Vagina (tissue), 2 donors: Measurements from ENCODE around the gene METTL13. TPM values are rescaled to one million over a fixed set of nuclear protein-coding genes. Genes with fewer than 3 reads are reported as not detected.

Experiments
- DNase-seq, 2 donors: peaks; one replicate each; pipeline ENCODE4 v3.0.0-alpha.2; 2017; ENCODE audit errors: extremely low spot score in 2 of 2
- H3K27ac ChIP-seq: fragments of 200-600 bp; sonication (generic); one replicate; pipeline ENCODE4 v1.5.1; 2019
- H3K27me3 ChIP-seq: fragments of 200-600 bp; sonication (generic); one replicate; pipeline ENCODE4 v1.5.1; 2019
- H3K36me3 ChIP-seq, 2 donors: fragments of 200-600 bp; sonication (generic); one replicate each; pipeline ENCODE4 v1.5.1; 2017 to 2019
- H3K4me1 ChIP-seq: fragments of 200-600 bp; sonication (generic); one replicate; pipeline ENCODE4 v1.5.1; 2019
- H3K4me3 ChIP-seq, 2 donors: fragments of 200-600 bp; sonication (generic); 1 replicate in 1 of 2; 2 replicates in 1 of 2; pipeline ENCODE4 v1.5.1; 2016 to 2019
- H3K9me3 ChIP-seq: fragments of 200-600 bp; sonication (generic); one replicate; pipeline ENCODE4 v1.5.1; 2019
- POLR2A ChIP-seq, 2 donors: fragments of 450-650 bp; IDR thresholded peaks; one replicate each; pipeline ENCODE4 v1.6.1; 2017; ENCODE audit warnings: antibody characterized with exemption in 2 of 2, mild to moderate bottlenecking in 2 of 2, moderate library complexity in 2 of 2
- POLR2AphosphoS5 ChIP-seq, 2 donors: sonication (generic); formaldehyde crosslinking; IDR thresholded peaks; one replicate each; pipeline ENCODE4 v1.9.0; 2017; ENCODE audit warnings: antibody characterized with exemption in 2 of 2, mild to moderate bottlenecking in 2 of 2, low read depth in 1 of 2; ENCODE audit not compliant: insufficient read depth in 1 of 2
- intact Hi-C: fragments of 100-400 bp; cut with DNase I; formaldehyde crosslinking; loops from one replicate; pipeline ENCODE4 v1.15.1; 2023
- total RNA-seq: library from RNA; depleted of rRNA; stranded (reverse); fragments of >200 nt; gene quantifications from one replicate; pipeline ENCODE4 v1.2.3, GENCODE V29; 2016
- TF ChIP-seq, protein P1 (sequence below), 3 experiments: fragments of 450-650 bp in 2 of 3; fragments of 200-600 bp in 1 of 3; sonication (generic) in 1 of 3; IDR thresholded peaks; one replicate each; pipeline ENCODE4 v1.5.1; 2017 to 2019; ENCODE audit warnings: antibody characterized with exemption in 3 of 3, mild to moderate bottlenecking in 2 of 3, moderate library complexity in 2 of 3

Gene METTL13
- total RNA-seq, 1 donor from 2014 or later, result 15.5 TPM

DNA sequence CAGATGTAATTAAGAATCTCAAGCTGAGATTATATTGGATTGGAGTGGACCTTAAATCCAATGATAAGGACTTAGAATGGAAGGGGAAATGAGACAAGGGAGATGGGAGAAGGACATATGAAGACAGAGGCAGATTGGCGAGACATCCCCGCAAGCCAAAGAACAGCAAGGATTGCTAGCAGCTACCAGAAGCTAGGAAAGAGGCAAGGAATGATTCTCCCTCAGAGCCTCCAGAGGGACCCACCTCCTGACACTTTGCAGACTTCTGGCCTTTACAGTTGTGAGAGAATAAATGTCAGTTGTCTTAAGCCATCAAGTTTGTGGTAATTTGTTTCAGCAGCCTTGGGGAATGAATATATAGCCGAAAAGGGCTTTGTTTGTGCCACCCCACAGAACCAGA lies 20.7 kb downstream of the METTL13 start:
- intact Hi-C loops, result loop anchor here (5.0 kb wide), 1 partner anchor 185 kb away; no protein-coding TSS in a partner anchor
- no peak for DNase-seq
- Histone ChIP-seq H3K27ac (no peak overlapping the region), H3K27me3 (no peaks in the 10 kb centered on the region), H3K4me1 (peaks cover 10% of the 10 kb centered on the region), H3K36me3 (peaks cover 0 to 8% of the 10 kb centered on the region in 2 donors), H3K4me3 (no peak overlapping the region), H3K9me3 (no peaks in the 10 kb centered on the region)
- TF ChIP-seq POLR2AphosphoS5 (IDR thresholded peaks at IDR 0.05; ENCODE audit: insufficient read depth in 1 of 2, low read depth in 1 of 2), result no peak
- TF ChIP-seq POLR2A (IDR thresholded peaks at IDR 0.05), result no peak
- TF ChIP-seq, protein P1, sequence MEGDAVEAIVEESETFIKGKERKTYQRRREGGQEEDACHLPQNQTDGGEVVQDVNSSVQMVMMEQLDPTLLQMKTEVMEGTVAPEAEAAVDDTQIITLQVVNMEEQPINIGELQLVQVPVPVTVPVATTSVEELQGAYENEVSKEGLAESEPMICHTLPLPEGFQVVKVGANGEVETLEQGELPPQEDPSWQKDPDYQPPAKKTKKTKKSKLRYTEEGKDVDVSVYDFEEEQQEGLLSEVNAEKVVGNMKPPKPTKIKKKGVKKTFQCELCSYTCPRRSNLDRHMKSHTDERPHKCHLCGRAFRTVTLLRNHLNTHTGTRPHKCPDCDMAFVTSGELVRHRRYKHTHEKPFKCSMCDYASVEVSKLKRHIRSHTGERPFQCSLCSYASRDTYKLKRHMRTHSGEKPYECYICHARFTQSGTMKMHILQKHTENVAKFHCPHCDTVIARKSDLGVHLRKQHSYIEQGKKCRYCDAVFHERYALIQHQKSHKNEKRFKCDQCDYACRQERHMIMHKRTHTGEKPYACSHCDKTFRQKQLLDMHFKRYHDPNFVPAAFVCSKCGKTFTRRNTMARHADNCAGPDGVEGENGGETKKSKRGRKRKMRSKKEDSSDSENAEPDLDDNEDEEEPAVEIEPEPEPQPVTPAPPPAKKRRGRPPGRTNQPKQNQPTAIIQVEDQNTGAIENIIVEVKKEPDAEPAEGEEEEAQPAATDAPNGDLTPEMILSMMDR (IDR thresholded peaks at IDR 0.05), result no peak

DNA sequence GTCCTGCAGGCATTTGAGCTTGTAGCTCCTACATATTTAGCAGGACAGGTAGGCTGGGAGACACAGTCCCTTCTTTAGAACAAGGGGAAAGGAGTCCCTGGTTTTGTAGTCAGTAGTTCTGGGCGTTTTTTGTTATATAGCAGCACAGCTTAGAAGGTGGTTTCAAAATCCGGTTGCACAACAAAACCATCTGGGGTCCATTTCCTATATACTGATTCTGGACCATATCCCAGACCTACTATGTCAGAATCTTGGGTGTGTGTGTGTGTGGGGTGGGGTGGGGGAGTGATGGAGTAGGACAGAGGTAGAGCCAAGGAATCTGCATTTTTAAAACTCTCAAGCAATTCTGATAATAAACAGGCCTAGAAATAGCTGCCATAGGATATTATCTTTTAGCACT lies 21.6 kb downstream of the METTL13 start:
- intact Hi-C loops, result loop anchor here (5.0 kb wide), 1 partner anchor 184 kb away; no protein-coding TSS in a partner anchor
- Histone ChIP-seq H3K27me3 (no peaks in the 10 kb centered on the region), H3K27ac (no peak overlapping the region), H3K4me1 (peaks cover 10% of the 10 kb centered on the region), H3K36me3 (peaks cover 0 to 2% of the 10 kb centered on the region in 2 donors), H3K9me3 (no peaks in the 10 kb centered on the region), H3K4me3 (no peak overlapping the region)
- TF ChIP-seq, protein P1 (IDR thresholded peaks at IDR 0.05), result no peak
- TF ChIP-seq POLR2AphosphoS5 (IDR thresholded peaks at IDR 0.05; ENCODE audit: insufficient read depth in 1 of 2, low read depth in 1 of 2) (no peak), POLR2A (IDR thresholded peaks at IDR 0.05) (no peak)
- no peak for DNase-seq

GRCh38 chr1:171803461-171804022 lies 22.1 kb downstream of the METTL13 start:
- H3K9me3 ChIP-seq, result no peaks in the 10 kb centered on the region
- H3K4me1 ChIP-seq, result peaks cover 10% of the 10 kb centered on the region
- TF ChIP-seq, protein P1 (IDR thresholded peaks at IDR 0.05), result no peak
- TF ChIP-seq POLR2A (IDR thresholded peaks at IDR 0.05) (no peak), POLR2AphosphoS5 (IDR thresholded peaks at IDR 0.05; ENCODE audit: insufficient read depth in 1 of 2, low read depth in 1 of 2) (no peak)
- no peak for DNase-seq
- H3K4me3 ChIP-seq, result no peak overlapping the region
- H3K36me3 ChIP-seq, result no peaks in the 10 kb centered on the region
- intact Hi-C loops, result loop anchor here (5.0 kb wide), 1 partner anchor 184 kb away; no protein-coding TSS in a partner anchor
- no peaks in the 10 kb centered on the region for H3K27me3 ChIP-seq
- H3K27ac ChIP-seq, result no peak overlapping the region

GRCh38 chr1:171805395-171806115 lies 24.1 kb downstream of the METTL13 start:
- no peak for TF ChIP-seq POLR2AphosphoS5 (IDR thresholded peaks at IDR 0.05; ENCODE audit: insufficient read depth in 1 of 2, low read depth in 1 of 2)
- TF ChIP-seq, protein P1 (IDR thresholded peaks at IDR 0.05), result no peak
- no peak for TF ChIP-seq POLR2A (IDR thresholded peaks at IDR 0.05)
- DNase-seq, result no peak
- Histone ChIP-seq H3K4me3 (no peak overlapping the region), H3K9me3 (no peaks in the 10 kb centered on the region), H3K27me3 (no peaks in the 10 kb centered on the region), H3K27ac (no peak overlapping the region), H3K36me3 (no peaks in the 10 kb centered on the region), H3K4me1 (peaks cover 10% of the 10 kb centered on the region)
- intact Hi-C loops, result no loop called here

- intact Hi-C loops, result no loop called here
- Histone ChIP-seq H3K9me3 (no peaks in the 10 kb centered on the region), H3K27ac (no peak overlapping the region), H3K27me3 (no peaks in the 10 kb centered on the region), H3K36me3 (no peaks in the 10 kb centered on the region), H3K4me1 (peaks cover 5% of the 10 kb centered on the region), H3K4me3 (no peak overlapping the region)
- DNase-seq, result no peak
- TF ChIP-seq POLR2A (IDR thresholded peaks at IDR 0.05) (no peak), POLR2AphosphoS5 (IDR thresholded peaks at IDR 0.05; ENCODE audit: insufficient read depth in 1 of 2, low read depth in 1 of 2) (no peak)
These were observed 26.1 kb downstream of the METTL13 start for GRCh38 chr1:171807556-171807955.
